ENCODE data around the gene CMTM6. TPM values are rescaled to one million over a fixed set of nuclear protein-coding genes. Genes with fewer than 3 reads are reported as not detected.
"Not testable (repeated sequence)": the region's sequence is repeated elsewhere in the genome, so short reads cannot be mapped to it uniquely, and the experiment has no call there.

Gene CMTM6
- 10 to 100 TPM; 44.3 to 60.9 (median 47.9) TPM for total RNA-seq

GRCh38 chr3:32502118-32502945 is at the start of gene CMTM6:
Gene CMTM6, minus strand, starts transcription at chr3:32502852. Its CDS starts 107 bp downstream, at chr3:32502745.
- H3K27me3 Mint-ChIP-seq (ENCODE audit: low read depth) = no peaks in the 10 kb centered on the region
- DNase-seq = peak; percentile 63

GRCh38 chr3:32552013-32552412 is 49.4 kb upstream of the CMTM6 start:
- Mint-ChIP-seq H3K4me1 (ENCODE audit: low read depth) (peaks cover 48% of the 10 kb centered on the region), H3K36me3 (ENCODE audit: insufficient read depth) (peaks cover 7% of the 10 kb centered on the region), H3K27me3 (ENCODE audit: low read depth) (no peaks in the 10 kb centered on the region), H3K4me3 (no peak overlapping the region), H3K9me3 (no peaks in the 10 kb centered on the region)
- DNase-seq = no peak
- ATAC-seq = no peak

More at GRCh38 chr3:32502118-32502945, at the start of gene CMTM6:
- Mint-ChIP-seq H3K4me3 (peak within 1 kb of the TSS; percentile 99), H3K9me3 (no peaks in the 10 kb centered on the region), H3K36me3 (ENCODE audit: insufficient read depth) (peaks cover 2% of the 10 kb centered on the region), H3K4me1 (ENCODE audit: low read depth) (peaks cover 42% of the 10 kb centered on the region)
- peak; percentile 89 for ATAC-seq

GRCh38 chr3:32551496-32551895 is 48.8 kb upstream of the CMTM6 start:
- DNase-seq (no peak), ATAC-seq (no peak)
- Mint-ChIP-seq H3K36me3 (ENCODE audit: insufficient read depth) (peaks cover 8% of the 10 kb centered on the region), H3K9me3 (no peaks in the 10 kb centered on the region), H3K4me3 (no peak overlapping the region), H3K4me1 (ENCODE audit: low read depth) (peaks cover 46% of the 10 kb centered on the region), H3K27me3 (ENCODE audit: low read depth) (no peaks in the 10 kb centered on the region)

- H3K4me3 Mint-ChIP-seq = no peak overlapping the region
- peaks cover 46% of the 10 kb centered on the region for H3K4me1 Mint-ChIP-seq (ENCODE audit: low read depth)
- H3K27me3 Mint-ChIP-seq (ENCODE audit: low read depth) = no peaks in the 10 kb centered on the region
- H3K36me3 Mint-ChIP-seq (ENCODE audit: insufficient read depth) = peaks cover 9% of the 10 kb centered on the region
- ATAC-seq = no peak
- no peaks in the 10 kb centered on the region for H3K9me3 Mint-ChIP-seq
- no peak for DNase-seq
Measured at GRCh38 chr3:32551087-32551486, 48.4 kb upstream of the CMTM6 start.

- Mint-ChIP-seq H3K36me3 (ENCODE audit: insufficient read depth) (peaks cover 9% of the 10 kb centered on the region), H3K4me3 (no peak overlapping the region), H3K27me3 (ENCODE audit: low read depth) (no peaks in the 10 kb centered on the region), H3K9me3 (no peaks in the 10 kb centered on the region), H3K4me1 (ENCODE audit: low read depth) (peaks cover 18% of the 10 kb centered on the region)
- ATAC-seq (no peak), DNase-seq (no peak)
Measured at GRCh38 chr3:32545305-32545704, 42.7 kb upstream of the CMTM6 start.

- DNase-seq (no peak), ATAC-seq (no peak)
- H3K4me3 Mint-ChIP-seq = no peak overlapping the region
- H3K9me3 Mint-ChIP-seq = no peaks in the 10 kb centered on the region
- peaks cover 17% of the 10 kb centered on the region for H3K4me1 Mint-ChIP-seq (ENCODE audit: low read depth)
- H3K27me3 Mint-ChIP-seq (ENCODE audit: low read depth) = no peaks in the 10 kb centered on the region
- peaks cover 9% of the 10 kb centered on the region for H3K36me3 Mint-ChIP-seq (ENCODE audit: insufficient read depth)
Measured at GRCh38 chr3:32544894-32545293, 42.2 kb upstream of the CMTM6 start.

GRCh38 chr3:32542807-32543206 is 40.2 kb upstream of the CMTM6 start:
- Mint-ChIP-seq H3K9me3 (no peaks in the 10 kb centered on the region), H3K36me3 (ENCODE audit: insufficient read depth) (peaks cover 14% of the 10 kb centered on the region), H3K4me1 (ENCODE audit: low read depth) (peaks cover 12% of the 10 kb centered on the region), H3K4me3 (no peak overlapping the region), H3K27me3 (ENCODE audit: low read depth) (no peaks in the 10 kb centered on the region)
- ATAC-seq (no peak), DNase-seq (no peak)

- DNase-seq (no peak), ATAC-seq (no peak)
- H3K4me3 Mint-ChIP-seq = no peak overlapping the region
- no peaks in the 10 kb centered on the region for H3K9me3 Mint-ChIP-seq
- H3K27me3 Mint-ChIP-seq (ENCODE audit: low read depth) = no peaks in the 10 kb centered on the region
- H3K4me1 Mint-ChIP-seq (ENCODE audit: low read depth) = peaks cover 7% of the 10 kb centered on the region
- peaks cover 11% of the 10 kb centered on the region for H3K36me3 Mint-ChIP-seq (ENCODE audit: insufficient read depth)
Measured at GRCh38 chr3:32540899-32541298, 38.2 kb upstream of the CMTM6 start.

GRCh38 chr3:32532434-32532833 is 29.8 kb upstream of the CMTM6 start:
- H3K9me3 Mint-ChIP-seq = no peaks in the 10 kb centered on the region
- peaks cover 25% of the 10 kb centered on the region for H3K36me3 Mint-ChIP-seq (ENCODE audit: insufficient read depth)
- H3K4me3 Mint-ChIP-seq = no peak overlapping the region
- ATAC-seq (no peak), DNase-seq (no peak)
- peaks cover 3% of the 10 kb centered on the region for H3K4me1 Mint-ChIP-seq (ENCODE audit: low read depth)
- H3K27me3 Mint-ChIP-seq (ENCODE audit: low read depth) = no peaks in the 10 kb centered on the region

- no peaks in the 10 kb centered on the region for H3K9me3 Mint-ChIP-seq
- ATAC-seq = no peak
- H3K27me3 Mint-ChIP-seq (ENCODE audit: low read depth) = no peaks in the 10 kb centered on the region
- H3K4me1 Mint-ChIP-seq (ENCODE audit: low read depth) = peaks cover 3% of the 10 kb centered on the region
- no peak overlapping the region for H3K4me3 Mint-ChIP-seq
- DNase-seq = no peak
- H3K36me3 Mint-ChIP-seq (ENCODE audit: insufficient read depth) = peaks cover 25% of the 10 kb centered on the region
Measured at GRCh38 chr3:32531010-32531647, 28.5 kb upstream of the CMTM6 start.

GRCh38 chr3:32525720-32526119 is 23.1 kb upstream of the CMTM6 start:
- Mint-ChIP-seq H3K36me3 (ENCODE audit: insufficient read depth) (peaks cover 23% of the 10 kb centered on the region), H3K4me1 (ENCODE audit: low read depth) (no peaks in the 10 kb centered on the region), H3K9me3 (no peaks in the 10 kb centered on the region), H3K27me3 (ENCODE audit: low read depth) (no peaks in the 10 kb centered on the region), H3K4me3 (no peak overlapping the region)
- no peak for ATAC-seq
- DNase-seq = no peak

GRCh38 chr3:32522682-32523081 is 20.0 kb upstream of the CMTM6 start:
- no peaks in the 10 kb centered on the region for H3K9me3 Mint-ChIP-seq
- DNase-seq (no peak), ATAC-seq (no peak)
- H3K36me3 Mint-ChIP-seq (ENCODE audit: insufficient read depth) = peaks cover 17% of the 10 kb centered on the region
- H3K4me1 Mint-ChIP-seq (ENCODE audit: low read depth) = no peaks in the 10 kb centered on the region
- no peak overlapping the region for H3K4me3 Mint-ChIP-seq
- no peaks in the 10 kb centered on the region for H3K27me3 Mint-ChIP-seq (ENCODE audit: low read depth)

- H3K4me1 Mint-ChIP-seq (ENCODE audit: low read depth); H3K9me3 Mint-ChIP-seq; H3K27me3 Mint-ChIP-seq (ENCODE audit: low read depth); ATAC-seq; H3K4me3 Mint-ChIP-seq; DNase-seq: not testable (repeated sequence)
- H3K36me3 Mint-ChIP-seq (ENCODE audit: insufficient read depth) = peaks cover 11% of the 10 kb centered on the region
Measured at GRCh38 chr3:32518921-32519320, 16.3 kb upstream of the CMTM6 start.

GRCh38 chr3:32516751-32517150 is 14.1 kb upstream of the CMTM6 start:
- not testable (repeated sequence) for H3K4me3 Mint-ChIP-seq; ATAC-seq; H3K9me3 Mint-ChIP-seq; DNase-seq; H3K4me1 Mint-ChIP-seq (ENCODE audit: low read depth); H3K27me3 Mint-ChIP-seq (ENCODE audit: low read depth); H3K36me3 Mint-ChIP-seq (ENCODE audit: insufficient read depth)

GRCh38 chr3:32511005-32511404 is 8.4 kb upstream of the CMTM6 start:
- Mint-ChIP-seq H3K4me1 (ENCODE audit: low read depth) (no peaks in the 10 kb centered on the region), H3K4me3 (no peak overlapping the region), H3K27me3 (ENCODE audit: low read depth) (no peaks in the 10 kb centered on the region), H3K9me3 (no peaks in the 10 kb centered on the region), H3K36me3 (ENCODE audit: insufficient read depth) (no peaks in the 10 kb centered on the region)
- DNase-seq (no peak), ATAC-seq (no peak)

All from activated T-cell treated with anti-CD3 and anti-CD28 coated beads, Interleukin-2, amount 50 U/mL, for 4 hours (primary cell).